Spleen (tissue), 11 donors: ENCODE data around the gene PLG. TPM values are rescaled to one million over a fixed set of nuclear protein-coding genes. Genes with fewer than 3 reads are reported as not detected.
"Not testable (repeated sequence)": the region's sequence is repeated elsewhere in the genome, so short reads cannot be mapped to it uniquely, and the experiment has no call there.

Experiments used
- DNase-seq: peaks from one replicate; pipeline ENCODE4 v3.0.0-alpha.2; 2020
- H3K27ac ChIP-seq, 8 donors: fragments of 200-600 bp; sonication (generic) in 7 of 8; 1 replicate in 4 of 8; 2 replicates in 4 of 8; pipeline versions ENCODE4 v1.5.0 to v1.8.0; 2016 to 2021; ENCODE audit warnings: inconsistent platforms in 4 of 8, mild to moderate bottlenecking in 4 of 8, moderate library complexity in 1 of 8
- H3K27me3 ChIP-seq, 7 donors: fragments of 200-600 bp; sonication (generic) in 6 of 7; replicated peaks in 1 of 7; 1 replicate in 4 of 7; 2 replicates in 3 of 7; pipeline versions ENCODE4 v1.5.0 to v1.8.0; 2016 to 2021; ENCODE audit warnings: inconsistent platforms in 3 of 7, mild to moderate bottlenecking in 1 of 7
- H3K36me3 ChIP-seq, 6 donors: fragments of 200-600 bp; sonication (generic) in 5 of 6; 1 replicate in 4 of 6; 2 replicates in 2 of 6; pipeline versions ENCODE4 v1.5.0 to v1.8.0; 2016 to 2021; ENCODE audit warnings: inconsistent platforms in 2 of 6
- H3K4me1 ChIP-seq, 6 donors: fragments of 200-600 bp; sonication (generic) in 5 of 6; 1 replicate in 3 of 6; 2 replicates in 3 of 6; pipeline versions ENCODE4 v1.5.0 to v1.8.0; 2016 to 2021; ENCODE audit warnings: inconsistent platforms in 3 of 6
- H3K4me3 ChIP-seq, 8 donors: fragments of 200-600 bp; sonication (generic) in 7 of 8; 1 replicate in 4 of 8; 2 replicates in 4 of 8; pipeline versions ENCODE4 v1.5.0 to v1.8.0; 2016 to 2021; ENCODE audit warnings: inconsistent platforms in 4 of 8, mild to moderate bottlenecking in 4 of 8, moderate library complexity in 2 of 8
- H3K9me3 ChIP-seq, 8 donors: fragments of 200-600 bp; sonication (generic) in 7 of 8; 1 replicate in 4 of 8; 2 replicates in 4 of 8; pipeline versions ENCODE4 v1.5.0 to v1.8.0; 2016 to 2021; ENCODE audit warnings: inconsistent platforms in 4 of 8
- CTCF ChIP-seq, 11 experiments: fragments of 200-600 bp in 7 of 11; fragments of 450-650 bp in 4 of 11; sonication (generic) in 4 of 11; IDR thresholded peaks in 8 of 11; conservative IDR thresholded peaks in 3 of 11; 1 replicate in 7 of 11; 2 replicates in 4 of 11; pipeline versions ENCODE4 v1.4.0 to v1.8.0; 2016 to 2021; ENCODE audit warnings: antibody characterized with exemption in 11 of 11, inconsistent platforms in 4 of 11, mild to moderate bottlenecking in 1 of 11
- POLR2A ChIP-seq, 3 donors: fragments of 450-650 bp; IDR thresholded peaks; one replicate each; pipeline ENCODE4 v1.5.1; 2017; ENCODE audit warnings: antibody characterized with exemption in 3 of 3, mild to moderate bottlenecking in 1 of 3
- POLR2AphosphoS5 ChIP-seq, 3 donors: sonication (generic); formaldehyde crosslinking; IDR thresholded peaks; one replicate each; pipeline ENCODE4 v1.5.1; 2017; ENCODE audit warnings: antibody characterized with exemption in 3 of 3
- WGBS, 5 donors: extraction: QIAGEN DNeasy Blood & Tissue Kit in 3 of 5; methylation state at CpG; one replicate each; pipeline versions ENCODE4 v1.1.5 to v1.1.7; 2013 to 2018; 5-methylcytosine and 5-hydroxymethylcytosine counted together
- intact Hi-C: fragments of 100-400 bp; cut with DNase I; formaldehyde crosslinking; loops from one replicate; pipeline ENCODE4 v1.15.0; 2023; ENCODE audit warnings: low total_unique reads
- polyA plus RNA-seq, 3 donors: library from polyadenylated mRNA; stranded (reverse); fragments of 200-250 nt; gene quantifications; one replicate each; pipeline ENCODE4 v1.2.1, GENCODE V29; 2013
- total RNA-seq, 7 donors: library from RNA; depleted of rRNA in 3 of 7; stranded (reverse); fragments of >200 nt in 3 of 7; fragmentation: NEBNext Ultra II Directional in 4 of 7; extraction: Animal tissue kit (Norgen Biotek cat#: 25700) in 4 of 7; gene quantifications; one replicate each; pipeline versions ENCODE4 v1.1.0 to v1.2.1, GENCODE V29; 2016 to 2021
- donor health status: healthy with polysubstance abuse.
- donor health status: DM: no; HTN: no; CAD: no; lungs with moderate emphysema.
- donor health status: DM: no; HTN: no; CAD: no.
- donor health status: Bipolar disorder and iron deficiency.
- donor health status: healthy.
- donor health status: DM: no; HTN: no; CAD: no.
- donor health status: DM: yes; HTN: yes; CAD: no.

Gene PLG
- total and polyA plus RNA-seq, 10 donors, result 0.46 to 0.57 TPM; not detected in 8

- no peaks in the 10 kb centered on the region for H3K4me1 ChIP-seq
- intact Hi-C loops, result loop anchor here (10.0 kb wide), 1 partner anchor 635 kb away; no protein-coding TSS in a partner anchor
- TF ChIP-seq CTCF (IDR thresholded peaks at IDR 0.05 in 8 of 11, conservative IDR thresholded peaks at IDR 0.05 in 3 of 11) (no peak), POLR2AphosphoS5 (IDR thresholded peaks at IDR 0.05) (no peak), POLR2A (IDR thresholded peaks at IDR 0.05) (no peak)
- no peak for DNase-seq
- WGBS, 5 donors, result 77 to 89% (median 86%) methylated on average over 6 of the region's 6 CpGs
- H3K27me3 ChIP-seq, result no peaks in the 10 kb centered on the region
- no peaks in the 10 kb centered on the region for H3K9me3 ChIP-seq
- no peak overlapping the region for H3K4me3 ChIP-seq
- no peaks in the 10 kb centered on the region for H3K36me3 ChIP-seq
- no peak overlapping the region for H3K27ac ChIP-seq
Observed at GRCh38 chr6:160739955-160740354, 37.9 kb downstream of the PLG start.

DNA sequence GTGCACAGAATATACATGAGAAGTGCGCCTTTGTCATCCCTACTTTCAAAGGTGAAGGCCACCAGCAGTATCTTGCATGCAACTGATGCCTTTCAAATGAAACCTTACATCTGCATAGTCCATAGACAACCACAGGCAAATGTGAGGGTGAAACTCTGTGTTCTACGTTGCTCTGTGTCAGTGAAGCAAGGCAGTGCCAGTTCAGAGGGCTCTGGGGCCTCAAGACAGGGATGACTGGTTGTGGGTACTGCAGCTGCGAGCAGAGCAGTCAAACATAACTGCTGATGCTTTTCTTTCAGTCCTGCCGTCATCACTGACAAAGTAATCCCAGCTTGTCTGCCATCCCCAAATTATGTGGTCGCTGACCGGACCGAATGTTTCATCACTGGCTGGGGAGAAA lies 39.0 kb downstream of the PLG start:
- DNase-seq, intact Hi-C loops: not testable (repeated sequence)

DNA sequence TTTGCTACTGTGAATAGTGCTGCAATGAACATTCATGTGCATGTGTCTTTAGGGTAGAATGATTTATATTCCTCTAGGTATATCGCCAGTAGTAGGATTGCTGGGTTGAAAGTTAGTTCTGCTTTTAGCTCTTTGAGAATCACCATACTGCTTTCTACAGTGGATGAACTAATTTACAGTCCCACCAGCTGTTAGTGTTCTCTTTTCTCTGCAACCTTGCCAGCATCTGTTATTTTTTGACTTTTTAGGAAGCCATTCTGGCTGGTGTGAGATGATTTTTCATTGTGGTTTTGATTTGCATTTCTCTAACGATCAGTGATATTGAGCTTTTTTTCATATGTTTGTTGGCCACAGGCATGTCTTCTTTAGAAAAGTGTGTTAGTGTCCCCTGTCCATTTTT lies 40.0 kb downstream of the PLG start:
- Histone ChIP-seq H3K27ac (no peak overlapping the region), H3K36me3 (no peaks in the 10 kb centered on the region), H3K27me3 (no peaks in the 10 kb centered on the region), H3K9me3 (peaks cover 0 to 8% (median 0%) of the 10 kb centered on the region in 8 donors), H3K4me1 (no peaks in the 10 kb centered on the region), H3K4me3 (no peak overlapping the region)
- 43 to 60% (median 48%) methylated on average over 2 of the region's 2 CpGs for WGBS, 5 donors
- intact Hi-C loops, result no loop called here
- TF ChIP-seq POLR2AphosphoS5 (IDR thresholded peaks at IDR 0.05) (no peak), POLR2A (IDR thresholded peaks at IDR 0.05) (no peak), CTCF (IDR thresholded peaks at IDR 0.05 in 8 of 11, conservative IDR thresholded peaks at IDR 0.05 in 3 of 11) (no peak)
- DNase-seq, result no peak

More for the DNA sequence above, 39.0 kb downstream of the PLG start:
- H3K9me3 ChIP-seq, H3K27me3 ChIP-seq, H3K36me3 ChIP-seq, H3K27ac ChIP-seq, H3K4me1 ChIP-seq, H3K4me3 ChIP-seq: not testable (repeated sequence)
- 51 to 75% (median 73%) methylated on average over 6 to 7 of the region's 7 CpGs for WGBS, 5 donors

DNA sequence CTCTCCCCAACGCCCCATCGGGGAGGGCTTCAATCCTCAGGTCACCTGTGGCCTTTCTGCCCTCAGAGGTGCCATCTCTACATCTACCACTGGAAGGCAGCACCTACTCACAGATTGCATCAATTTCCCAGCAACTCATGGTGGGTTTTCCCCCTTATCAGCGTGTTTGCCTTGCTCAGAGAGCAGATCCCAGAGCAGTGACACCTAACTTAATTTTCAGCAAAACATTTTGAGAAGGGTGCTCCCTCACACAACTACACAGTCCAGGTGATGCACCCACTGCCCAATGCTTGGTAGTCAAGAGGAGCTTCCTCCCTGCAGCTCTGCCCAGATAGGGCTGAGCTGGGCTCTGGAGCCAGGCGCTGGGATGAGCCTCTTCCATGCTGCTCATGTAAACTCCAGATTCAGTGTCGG lies 48.2 kb downstream of the PLG start:
- Histone ChIP-seq H3K4me3 (no peak overlapping the region), H3K4me1 (no peaks in the 10 kb centered on the region), H3K9me3 (peaks cover 0 to 8% (median 0%) of the 10 kb centered on the region in 8 donors), H3K27ac (no peak overlapping the region), H3K27me3 (peaks cover 0 to 36% (median 0%) of the 10 kb centered on the region in 7 donors), H3K36me3 (no peaks in the 10 kb centered on the region)
- intact Hi-C loops, result no loop called here
- TF ChIP-seq CTCF (IDR thresholded peaks at IDR 0.05 in 8 of 11, conservative IDR thresholded peaks at IDR 0.05 in 3 of 11), result peak in 1 of 11 experiments; percentile 30
- TF ChIP-seq POLR2A (IDR thresholded peaks at IDR 0.05), result no peak
- no peak for TF ChIP-seq POLR2AphosphoS5 (IDR thresholded peaks at IDR 0.05)
- no peak for DNase-seq
- WGBS, 5 donors, result 33 to 48% (median 34%) methylated on average over 5 of the region's 5 CpGs

- intact Hi-C loops, DNase-seq, H3K27ac ChIP-seq, H3K36me3 ChIP-seq, H3K4me1 ChIP-seq, H3K9me3 ChIP-seq, H3K4me3 ChIP-seq: not testable (repeated sequence)
- whole genome bisulfite sequencing, 5 donors, result 56 to 77% (median 71%) methylated on average over 3 to 4 of the region's 4 CpGs
- H3K27me3 ChIP-seq, result peaks cover 0 to 56% (median 0%) of the 10 kb centered on the region in 7 donors
Observed at GRCh38 chr6:160753211-160753610, 51.2 kb downstream of the PLG start.
